ENCODE data around the gene WWOX. TPM values are rescaled to one million over a fixed set of nuclear protein-coding genes. Genes with fewer than 3 reads are reported as not detected.

WWOX gene
- total and polyA plus RNA-seq, 2 of the 4 experiments (the other 2 are of a cell fraction), result 2.7 to 5.4 TPM

DNA sequence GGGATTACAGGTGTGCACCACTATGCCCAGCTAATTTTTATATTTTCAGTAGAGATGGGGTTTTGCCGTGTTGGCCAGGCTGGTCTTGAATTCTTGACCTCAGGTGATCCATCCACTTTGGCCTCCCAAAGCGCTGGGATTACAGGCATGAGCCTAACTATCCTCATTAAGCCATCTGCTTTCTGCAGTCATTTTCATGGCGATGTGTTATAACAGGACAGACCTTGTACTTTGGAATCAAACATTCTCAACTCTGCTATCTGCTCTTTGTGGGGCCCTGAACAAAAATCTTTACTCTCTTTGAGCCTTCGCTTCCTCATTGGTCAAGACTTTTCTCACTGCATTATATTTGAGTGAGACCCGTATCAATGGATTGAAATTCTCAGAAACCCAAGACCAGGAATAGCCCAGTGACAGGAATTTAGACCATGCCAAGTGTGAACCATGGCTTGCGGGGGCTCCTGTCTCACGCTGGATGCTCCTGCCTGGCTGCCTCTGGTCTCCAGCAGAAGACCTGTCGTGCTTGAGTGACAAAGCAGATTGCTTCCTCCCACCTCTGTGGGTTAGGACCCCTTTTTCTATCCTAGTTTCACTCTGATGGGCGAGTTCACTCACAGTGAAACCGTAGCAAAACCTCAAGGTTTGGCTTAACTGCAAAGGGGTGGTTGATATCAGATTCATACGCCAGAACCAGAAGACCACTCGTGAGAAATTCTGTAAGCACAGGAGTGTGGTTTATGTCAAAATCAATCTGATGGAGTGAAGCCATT lies 982.0 kb downstream of the WWOX start:
- H3K9ac ChIP-seq (ENCODE audit: low read depth, low read length), result no peak overlapping the region
- no CpG with 5 or more reads among the region's 12 CpGs for WGBS, 2 experiments (ENCODE audit: extremely low coverage in 2 of 2, insufficient read length in 1 of 2)

More for the DNA sequence above, 982.0 kb downstream of the WWOX start:
- Histone ChIP-seq H3K18ac (ENCODE audit: low read depth, low read length) (no peak overlapping the region), H2BK5ac (ENCODE audit: low read depth, low read length, poor library complexity, severe bottlenecking) (no peak overlapping the region), H2AK5ac (ENCODE audit: low read depth, low read length) (no peak overlapping the region), H3K14ac (replicated peaks; ENCODE audit: low read depth, low read length) (no peak overlapping the region), H2BK20ac (ENCODE audit: low read depth, low read length) (no peak overlapping the region), H3K4ac (ENCODE audit: low read depth, low read length) (no peak overlapping the region), H3K36me3 (ENCODE audit: control insufficient read depth, insufficient read depth, low read length) (no peaks in the 10 kb centered on the region), H3K56ac (ENCODE audit: extremely low read depth, insufficient read depth, low read length) (no peak overlapping the region), H3K4me1 (ENCODE audit: control insufficient read depth, insufficient read depth, low read length) (no peaks in the 10 kb centered on the region), H4K5ac (ENCODE audit: low read depth, low read length) (no peak overlapping the region), H2AFZ (replicated peaks; ENCODE audit: low read length, poor library complexity) (no peak overlapping the region), H4K8ac (ENCODE audit: low read depth in 2 of 2, low read length in 2 of 2) (no peak overlapping the region), H3K27ac (ENCODE audit: insufficient read depth, low read length) (no peak overlapping the region), H2AK9ac (replicated peaks; ENCODE audit: low read depth, low read length, poor library complexity) (no peak overlapping the region), H3K9me3 (ENCODE audit: control insufficient read depth, insufficient read depth, low read length) (peaks cover 24% of the 10 kb centered on the region), H2BK15ac (ENCODE audit: low read depth, low read length) (no peak overlapping the region), H3K79me1 (ENCODE audit: low read depth in 1 of 2, low read length in 2 of 2) (no peaks in the 10 kb centered on the region), H2BK120ac (ENCODE audit: low read depth, low read length) (no peak overlapping the region), H4K20me1 (ENCODE audit: insufficient read depth, low read length) (no peaks in the 10 kb centered on the region), H3K23ac (ENCODE audit: low read depth, low read length) (no peak overlapping the region), H3K4me3 (ENCODE audit: insufficient read depth, low read depth, low read length) (no peak overlapping the region), H3K4me2 (ENCODE audit: low read depth, low read length) (no peak overlapping the region), H3K9me1 (ENCODE audit: insufficient read depth, low read length) (no peaks in the 10 kb centered on the region), H3K27me3 (ENCODE audit: control insufficient read depth, insufficient read depth, low read length) (no peaks in the 10 kb centered on the region), H4K91ac (ENCODE audit: insufficient read depth, low read depth, low read length) (no peak overlapping the region)
- no TSS peak for BruUV-seq (replicated peaks)
- dilution Hi-C loops (cut with HindIII; ENCODE audit: low sequenced_read_pairs, unreplicated experiment), result no loop called here
- in situ Hi-C loops (cut with MboI; ENCODE audit: low sequenced_read_pairs), result no loop called here
- TF ChIP-seq RFX5 (IDR thresholded peaks at IDR 0.05; ENCODE audit: low read depth, low read length) (no peak), RCOR1 (IDR thresholded peaks at IDR 0.05; ENCODE audit: insufficient replicate concordance, low read length) (no peak), BHLHE40 (IDR thresholded peaks at IDR 0.05; ENCODE audit: low read depth, low read length) (no peak), CEBPB (IDR thresholded peaks at IDR 0.05; ENCODE audit: low read depth, low read length) (no peak), MAZ (IDR thresholded peaks at IDR 0.05; ENCODE audit: borderline replicate concordance, low read depth, low read length) (no peak), RAD21 (IDR thresholded peaks at IDR 0.05; ENCODE audit: low read length) (no peak), POLR2A (IDR thresholded peaks at IDR 0.05; ENCODE audit: low read depth, low read length) (no peak), MAFK (IDR thresholded peaks at IDR 0.05; ENCODE audit: low read depth, low read length) (no peak)
- TF ChIP-seq, protein P1, sequence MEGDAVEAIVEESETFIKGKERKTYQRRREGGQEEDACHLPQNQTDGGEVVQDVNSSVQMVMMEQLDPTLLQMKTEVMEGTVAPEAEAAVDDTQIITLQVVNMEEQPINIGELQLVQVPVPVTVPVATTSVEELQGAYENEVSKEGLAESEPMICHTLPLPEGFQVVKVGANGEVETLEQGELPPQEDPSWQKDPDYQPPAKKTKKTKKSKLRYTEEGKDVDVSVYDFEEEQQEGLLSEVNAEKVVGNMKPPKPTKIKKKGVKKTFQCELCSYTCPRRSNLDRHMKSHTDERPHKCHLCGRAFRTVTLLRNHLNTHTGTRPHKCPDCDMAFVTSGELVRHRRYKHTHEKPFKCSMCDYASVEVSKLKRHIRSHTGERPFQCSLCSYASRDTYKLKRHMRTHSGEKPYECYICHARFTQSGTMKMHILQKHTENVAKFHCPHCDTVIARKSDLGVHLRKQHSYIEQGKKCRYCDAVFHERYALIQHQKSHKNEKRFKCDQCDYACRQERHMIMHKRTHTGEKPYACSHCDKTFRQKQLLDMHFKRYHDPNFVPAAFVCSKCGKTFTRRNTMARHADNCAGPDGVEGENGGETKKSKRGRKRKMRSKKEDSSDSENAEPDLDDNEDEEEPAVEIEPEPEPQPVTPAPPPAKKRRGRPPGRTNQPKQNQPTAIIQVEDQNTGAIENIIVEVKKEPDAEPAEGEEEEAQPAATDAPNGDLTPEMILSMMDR (conservative IDR thresholded peaks at IDR 0.05; ENCODE audit: low read depth, low read length), result no peak
- ChIA-PET CTCF (no interaction called here), POLR2A (ENCODE audit: unreplicated experiment) (no interaction called here)
- intact Hi-C loops (cut with micrococcal nuclease), result no loop called here
- DNase-seq (no peak), ATAC-seq (ENCODE audit: low read depth) (no peak)
